ENCODE data around the gene GNAI3. TPM values are rescaled to one million over a fixed set of nuclear protein-coding genes. Genes with fewer than 3 reads are reported as not detected.
A peak's percentile ranks its signal among the peaks of the same experiment; 100 is the strongest.

Gene GNAI3
- total and polyA plus RNA-seq, 2 of the 13 experiments (the other 11 are each of a cell fraction or from before 2014, with no cell fraction given): 4.3 to 9.0 TPM

GRCh38 chr1:109548321-109549267 is at the start of gene GNAI3 (continued):
- TF ChIP-seq ATF2 (CRISPR knock-in tag; IDR thresholded peaks at IDR 0.05) (no peak; the same call in 1 of the 2 replicates), FOXO1 (CRISPR knock-in tag; IDR thresholded peaks at IDR 0.05) (peak; percentile 71), ZNF558 (CRISPR knock-in tag; IDR thresholded peaks at IDR 0.05; ENCODE audit: borderline replicate concordance) (peak; percentile 52; the same call in 1 of the 2 replicates), KDM4B (CRISPR knock-in tag; IDR thresholded peaks at IDR 0.05) (no peak), XBP1 (CRISPR knock-in tag; IDR thresholded peaks at IDR 0.05) (no peak), ZBTB49 (CRISPR knock-in tag; IDR thresholded peaks at IDR 0.05; ENCODE audit: borderline replicate concordance) (no peak), DRAP1 (CRISPR knock-in tag; IDR thresholded peaks at IDR 0.05) (peak; percentile 97), ISL2 (CRISPR knock-in tag; IDR thresholded peaks at IDR 0.05) (peak; percentile 60), ZNF343 (CRISPR knock-in tag; IDR thresholded peaks at IDR 0.05) (peak; percentile 54; the same call in 1 of the 2 replicates), HNF4A (CRISPR knock-in tag; IDR thresholded peaks at IDR 0.05) (no peak), DZIP1 (CRISPR knock-in tag; IDR thresholded peaks at IDR 0.05) (peak; percentile 65; the same call in 1 of the 2 replicates), NFE2L2 (IDR thresholded peaks at IDR 0.05; ENCODE audit: low read length) (no peak), MBNL3 (CRISPR knock-in tag; conservative IDR thresholded peaks at IDR 0.05) (no peak), MTF2 (CRISPR knock-in tag; IDR thresholded peaks at IDR 0.05; ENCODE audit: borderline replicate concordance) (no peak)
